ENCODE measurements around the gene LMOD2.
A peak's percentile ranks its signal among the peaks of the same experiment; 100 is the strongest.

The LMOD2 gene

DNA sequence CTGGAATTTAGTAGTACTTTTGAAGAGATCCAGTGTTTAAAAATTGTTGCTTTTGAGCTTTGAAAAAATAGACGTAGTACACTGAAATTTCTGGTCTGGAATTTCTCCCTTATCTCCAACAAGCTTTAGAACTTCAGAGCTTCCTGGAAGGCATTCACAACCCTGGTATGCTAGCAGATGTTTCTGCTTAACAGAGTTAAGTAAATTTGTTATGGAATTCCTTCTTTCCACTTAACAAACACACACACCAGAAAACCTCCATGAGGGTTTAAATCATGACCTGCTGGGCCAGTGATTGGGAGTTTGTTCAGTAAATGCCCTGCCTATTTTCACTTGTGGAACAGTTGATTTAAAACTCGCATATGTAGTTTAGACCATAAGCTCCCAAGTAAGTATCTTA is 40.3 kb upstream of the LMOD2 start:
- H3K27ac ChIP-seq, result no peak overlapping the region
- in situ Hi-C loops (cut with HindIII; ENCODE audit: low pct_ligation_motif_present, low sequenced_read_pairs), result no loop called here
- no peak overlapping the region for H3K4me3 ChIP-seq (ENCODE audit: low read depth, low read length)
- TF ChIP-seq, protein P1, sequence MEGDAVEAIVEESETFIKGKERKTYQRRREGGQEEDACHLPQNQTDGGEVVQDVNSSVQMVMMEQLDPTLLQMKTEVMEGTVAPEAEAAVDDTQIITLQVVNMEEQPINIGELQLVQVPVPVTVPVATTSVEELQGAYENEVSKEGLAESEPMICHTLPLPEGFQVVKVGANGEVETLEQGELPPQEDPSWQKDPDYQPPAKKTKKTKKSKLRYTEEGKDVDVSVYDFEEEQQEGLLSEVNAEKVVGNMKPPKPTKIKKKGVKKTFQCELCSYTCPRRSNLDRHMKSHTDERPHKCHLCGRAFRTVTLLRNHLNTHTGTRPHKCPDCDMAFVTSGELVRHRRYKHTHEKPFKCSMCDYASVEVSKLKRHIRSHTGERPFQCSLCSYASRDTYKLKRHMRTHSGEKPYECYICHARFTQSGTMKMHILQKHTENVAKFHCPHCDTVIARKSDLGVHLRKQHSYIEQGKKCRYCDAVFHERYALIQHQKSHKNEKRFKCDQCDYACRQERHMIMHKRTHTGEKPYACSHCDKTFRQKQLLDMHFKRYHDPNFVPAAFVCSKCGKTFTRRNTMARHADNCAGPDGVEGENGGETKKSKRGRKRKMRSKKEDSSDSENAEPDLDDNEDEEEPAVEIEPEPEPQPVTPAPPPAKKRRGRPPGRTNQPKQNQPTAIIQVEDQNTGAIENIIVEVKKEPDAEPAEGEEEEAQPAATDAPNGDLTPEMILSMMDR (IDR thresholded peaks at IDR 0.05; ENCODE audit: low read depth, low read length, missing control alignments), result no peak
- H3K36me3 ChIP-seq (replicated peaks), result no peaks in the 10 kb centered on the region
- no peaks in the 10 kb centered on the region for H3K27me3 ChIP-seq (replicated peaks)
- peak; percentile 47 for DNase-seq

DNA sequence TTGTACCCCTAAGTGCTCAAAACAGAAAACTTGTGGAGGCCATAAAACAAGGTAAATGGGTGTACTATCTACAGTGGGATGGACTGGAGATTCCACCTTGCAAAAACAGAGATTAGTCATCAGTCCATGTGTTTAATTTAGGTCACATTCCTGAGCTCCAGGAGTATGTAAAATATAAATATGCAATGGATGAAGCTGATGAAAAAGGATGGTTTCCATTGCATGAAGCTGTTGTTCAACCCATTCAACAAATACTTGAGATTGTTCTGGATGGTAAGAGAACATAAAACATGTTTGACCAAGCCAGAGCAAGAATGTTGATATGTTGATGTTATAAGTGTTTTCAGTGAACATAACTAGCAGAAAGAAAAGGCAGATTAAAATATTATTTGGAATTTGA is 39.4 kb upstream of the LMOD2 start:
- H3K4me3 ChIP-seq (ENCODE audit: low read depth, low read length), result no peak overlapping the region
- in situ Hi-C loops (cut with HindIII; ENCODE audit: low pct_ligation_motif_present, low sequenced_read_pairs), result no loop called here

DNA sequence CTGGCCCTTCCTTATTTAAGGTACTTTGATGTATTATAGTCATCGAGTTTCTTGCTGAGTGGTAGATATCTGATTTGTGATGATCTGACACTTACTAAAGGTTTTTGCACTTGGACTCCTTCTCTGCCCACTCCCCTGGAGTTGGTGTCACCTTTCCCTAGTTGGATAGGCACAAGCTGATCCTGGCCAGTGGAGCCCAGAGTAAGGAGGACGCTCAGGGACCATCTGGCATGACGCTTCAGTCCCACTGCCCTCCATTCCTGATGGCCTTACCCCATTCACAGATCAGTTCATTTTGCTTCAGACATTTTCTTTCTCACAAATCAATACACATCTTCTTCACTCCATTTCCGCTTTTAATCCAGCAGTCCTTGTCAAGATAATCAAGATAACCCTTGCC is 34.0 kb upstream of the LMOD2 start:
- no peak for DNase-seq
- in situ Hi-C loops (cut with HindIII; ENCODE audit: low pct_ligation_motif_present, low sequenced_read_pairs), result no loop called here
- TF ChIP-seq, protein P1 (IDR thresholded peaks at IDR 0.05; ENCODE audit: low read depth, low read length, missing control alignments), result no peak
- no peak overlapping the region for H3K4me3 ChIP-seq (ENCODE audit: low read depth, low read length)
- no peak overlapping the region for H3K27ac ChIP-seq
- H3K36me3 ChIP-seq (replicated peaks), result no peaks in the 10 kb centered on the region
- H3K27me3 ChIP-seq (replicated peaks), result no peaks in the 10 kb centered on the region

More for the DNA sequence above, 39.4 kb upstream of the LMOD2 start:
- no peak for DNase-seq
- TF ChIP-seq, protein P1 (IDR thresholded peaks at IDR 0.05; ENCODE audit: low read depth, low read length, missing control alignments), result no peak
- Histone ChIP-seq H3K27ac (no peak overlapping the region), H3K36me3 (replicated peaks) (no peaks in the 10 kb centered on the region), H3K27me3 (replicated peaks) (no peaks in the 10 kb centered on the region)

DNA sequence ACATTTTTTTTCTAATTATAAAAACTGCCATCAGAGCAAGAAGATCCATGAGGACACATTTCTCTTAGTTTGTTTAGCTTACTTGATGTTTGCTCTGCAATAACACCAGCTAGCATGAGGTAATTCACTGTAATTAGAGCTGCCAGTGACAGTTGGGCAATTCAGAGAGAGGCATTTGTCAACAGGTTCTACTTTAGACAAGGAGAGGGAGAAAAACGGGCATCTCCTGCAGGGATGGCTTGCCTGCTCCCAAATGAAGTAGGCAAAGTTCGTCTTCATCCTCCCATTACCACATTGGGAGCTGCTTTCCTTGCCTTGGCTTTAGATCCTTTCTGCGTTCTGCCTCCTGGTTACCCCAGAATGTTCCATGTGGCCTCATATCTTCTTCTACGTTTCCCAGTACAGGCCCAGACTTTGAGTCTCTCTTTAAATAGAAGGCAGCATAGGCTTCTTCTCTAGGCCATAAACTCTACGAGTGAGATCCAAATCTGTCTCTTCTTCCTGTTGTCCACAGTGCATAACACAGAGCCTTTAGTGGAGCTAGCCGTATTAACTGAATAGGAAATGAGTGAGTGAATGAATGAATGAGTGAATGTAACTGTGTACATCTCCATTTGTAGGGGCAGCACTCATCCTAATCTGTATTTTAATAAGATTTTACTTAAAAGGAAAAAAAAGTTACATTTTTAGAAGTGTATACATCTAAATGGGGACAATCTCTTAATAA is 32.8 kb upstream of the LMOD2 start:
- TF ChIP-seq, protein P1 (IDR thresholded peaks at IDR 0.05; ENCODE audit: low read depth, low read length, missing control alignments), result no peak
- DNase-seq, result no peak
- in situ Hi-C loops (cut with HindIII; ENCODE audit: low pct_ligation_motif_present, low sequenced_read_pairs), result no loop called here
- Histone ChIP-seq H3K27ac (no peak overlapping the region), H3K27me3 (replicated peaks) (no peaks in the 10 kb centered on the region), H3K36me3 (replicated peaks) (no peaks in the 10 kb centered on the region), H3K4me3 (ENCODE audit: low read depth, low read length) (no peak overlapping the region)

DNA sequence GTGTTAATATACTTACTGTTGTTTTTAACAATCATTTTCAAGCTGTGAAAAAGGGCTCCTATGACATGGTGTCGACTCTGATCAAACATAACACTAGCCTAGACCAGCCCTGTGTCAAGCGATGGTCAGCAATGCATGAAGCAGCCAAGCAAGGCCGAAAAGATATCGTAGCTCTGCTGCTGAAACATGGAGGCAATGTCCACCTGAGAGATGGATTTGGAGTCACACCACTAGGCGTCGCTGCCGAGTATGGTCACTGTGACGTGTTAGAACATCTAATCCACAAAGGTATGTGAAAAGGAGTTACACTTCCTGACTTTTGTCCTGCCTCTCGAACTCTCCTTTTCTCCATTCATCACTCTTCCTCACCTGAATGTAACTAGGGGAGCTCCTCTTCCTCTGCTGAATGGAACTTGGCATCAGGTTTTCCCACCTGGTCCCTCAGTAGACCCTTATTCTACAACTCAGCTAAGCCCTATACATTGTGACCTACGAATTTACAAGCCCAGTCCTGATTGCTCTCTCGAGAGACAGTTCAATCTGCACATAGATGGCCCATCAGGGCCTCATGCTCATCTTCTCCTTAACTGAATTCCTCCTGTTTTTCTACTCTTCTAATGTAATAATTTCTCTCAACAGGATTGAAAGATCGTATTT is 31.0 kb upstream of the LMOD2 start:
- DNase-seq, result no peak
- H3K36me3 ChIP-seq (replicated peaks), result no peaks in the 10 kb centered on the region
- no peak overlapping the region for H3K4me3 ChIP-seq (ENCODE audit: low read depth, low read length)
- no peaks in the 10 kb centered on the region for H3K27me3 ChIP-seq (replicated peaks)
- no peak overlapping the region for H3K27ac ChIP-seq
- TF ChIP-seq, protein P1 (IDR thresholded peaks at IDR 0.05; ENCODE audit: low read depth, low read length, missing control alignments), result peak; percentile 74
- in situ Hi-C loops (cut with HindIII; ENCODE audit: low pct_ligation_motif_present, low sequenced_read_pairs), result loop anchor here (25.0 kb wide), 1 partner anchor 238 kb away; no protein-coding TSS in a partner anchor

Measured in brain microvascular endothelial cell (primary cell).